IMR-90 (cell line): ENCODE measurements around the gene FBXO44. TPM values are rescaled to one million over a fixed set of nuclear protein-coding genes. Genes with fewer than 3 reads are reported as not detected.

Experiments used
- ATAC-seq: fragments of 200-7000 bp; cut with Tn5 transposase; 2 replicates; pipeline ENCODE4 v1.9.1; 2020; ENCODE audit warnings: low read depth, mild to moderate bottlenecking, moderate library complexity
- BruUV-seq: library from RNA; stranded (reverse); fragments of 400-500 nt; replicated peaks from 2 replicates; lab custom pipeline; 2021; lab: Mats Ljungman, UMichigan
- CTCF ChIA-PET: fragments of 300-600 bp; formaldehyde crosslinking; extraction: SDS; loops from one replicate; lab custom pipeline; 2021; ENCODE audit warnings: antibody characterized with exemption; lab: Yijun Ruan, JAX
- POLR2A ChIA-PET: fragments of 300-600 bp; sonication (Branson Sonifier 250); formaldehyde crosslinking; loops from one replicate; lab custom pipeline; 2022; ENCODE audit warnings: antibody characterized with exemption; ENCODE audit not compliant: unreplicated experiment; lab: Charles Lee
- DNase-seq: peaks from one replicate; pipeline ENCODE4 v3.0.0; 2013
- H2AFZ ChIP-seq: replicated peaks from 2 replicates; pipeline ENCODE3; 2013; ENCODE audit warnings: low read length, mild to moderate bottlenecking; ENCODE audit not compliant: poor library complexity
- H2AK5ac ChIP-seq: 2 replicates; pipeline ENCODE4 v1.6.1; 2013; ENCODE audit warnings: low read depth, low read length, inconsistent platforms
- H2AK9ac ChIP-seq: replicated peaks from 2 replicates; pipeline ENCODE3; 2013; ENCODE audit warnings: mild to moderate bottlenecking, low read depth, low read length, moderate library complexity; ENCODE audit not compliant: poor library complexity
- H2BK120ac ChIP-seq: 2 replicates; pipeline ENCODE4 v1.6.1; 2013; ENCODE audit warnings: low read depth, low read length, inconsistent platforms
- H2BK15ac ChIP-seq: 3 replicates; pipeline ENCODE4 v1.6.1; 2013; ENCODE audit warnings: low read depth, low read length, inconsistent platforms
- H2BK20ac ChIP-seq: 2 replicates; pipeline ENCODE4 v1.6.1; 2013; ENCODE audit warnings: low read depth, mild to moderate bottlenecking, inconsistent platforms, low read length, moderate library complexity
- H2BK5ac ChIP-seq: 2 replicates; pipeline ENCODE4 v1.6.1; 2013; ENCODE audit warnings: mild to moderate bottlenecking, low read depth, low read length, inconsistent platforms; ENCODE audit not compliant: poor library complexity, severe bottlenecking
- H3K14ac ChIP-seq: replicated peaks from 2 replicates; pipeline ENCODE4 v1.6.1; 2013; ENCODE audit warnings: low read depth, low read length, inconsistent platforms
- H3K18ac ChIP-seq: 2 replicates; pipeline ENCODE4 v1.6.1; 2013; ENCODE audit warnings: low read depth, low read length, control low read depth
- H3K23ac ChIP-seq: 2 replicates; pipeline ENCODE4 v1.6.1; 2013; ENCODE audit warnings: low read depth, low read length, inconsistent platforms
- H3K27ac ChIP-seq: 2 replicates; pipeline ENCODE4 v1.5.1; 2013; ENCODE audit warnings: mild to moderate bottlenecking, control low read depth, low read length; ENCODE audit not compliant: insufficient read depth
- H3K27me3 ChIP-seq: 2 replicates; pipeline ENCODE4 v1.6.1; 2013; ENCODE audit warnings: low read length; ENCODE audit not compliant: control insufficient read depth, insufficient read depth
- H3K36me3 ChIP-seq: 2 replicates; pipeline ENCODE4 v1.6.1; 2013; ENCODE audit warnings: low read length, mixed read lengths; ENCODE audit not compliant: control insufficient read depth, insufficient read depth
- H3K4ac ChIP-seq: 2 replicates; pipeline ENCODE4 v1.6.1; 2013; ENCODE audit warnings: low read depth, low read length, inconsistent platforms
- H3K4me1 ChIP-seq: 2 replicates; pipeline ENCODE4 v1.6.1; 2013; ENCODE audit warnings: low read length, mixed read lengths; ENCODE audit not compliant: control insufficient read depth, insufficient read depth
- H3K4me2 ChIP-seq: 2 replicates; pipeline ENCODE4 v1.6.1; 2013; ENCODE audit warnings: low read depth, mild to moderate bottlenecking, control low read depth, low read length, moderate library complexity
- H3K4me3 ChIP-seq: 2 replicates; pipeline ENCODE4 v1.5.1; 2013; ENCODE audit warnings: low read depth, mild to moderate bottlenecking, control low read depth, low read length, moderate library complexity; ENCODE audit not compliant: insufficient read depth
- H3K56ac ChIP-seq: 2 replicates; pipeline ENCODE4 v1.6.1; 2013; ENCODE audit warnings: low read length, inconsistent platforms; ENCODE audit not compliant: insufficient read depth; ENCODE audit errors: extremely low read depth
- H3K79me1 ChIP-seq, 2 experiments: 2 replicates each; pipeline ENCODE4 v1.6.1; 2013; ENCODE audit warnings: low read length in 2 of 2, inconsistent platforms in 1 of 2, low read depth in 1 of 2
- H3K9ac ChIP-seq: 2 replicates; pipeline ENCODE4 v1.6.1; 2013; ENCODE audit warnings: low read depth, low read length, control low read depth
- H3K9me1 ChIP-seq: 2 replicates; pipeline ENCODE4 v1.6.1; 2013; ENCODE audit warnings: low read length, inconsistent platforms; ENCODE audit not compliant: insufficient read depth
- H3K9me3 ChIP-seq: 2 replicates; pipeline ENCODE4 v1.6.1; 2013; ENCODE audit warnings: low read length; ENCODE audit not compliant: control insufficient read depth, insufficient read depth
- H4K20me1 ChIP-seq: 2 replicates; pipeline ENCODE4 v1.6.1; 2013; ENCODE audit warnings: low read length, inconsistent platforms; ENCODE audit not compliant: insufficient read depth
- H4K5ac ChIP-seq: 2 replicates; pipeline ENCODE4 v1.6.1; 2013; ENCODE audit warnings: mild to moderate bottlenecking, low read depth, low read length, control low read depth
- H4K8ac ChIP-seq, 2 experiments: 2 replicates each; pipeline ENCODE4 v1.6.1; 2013; ENCODE audit warnings: low read depth in 2 of 2, low read length in 2 of 2, control low read depth in 1 of 2, inconsistent platforms in 1 of 2
- H4K91ac ChIP-seq: 2 replicates; pipeline ENCODE4 v1.6.1; 2013; ENCODE audit warnings: low read depth, low read length, inconsistent platforms; ENCODE audit not compliant: insufficient read depth
- BHLHE40 ChIP-seq: fragments of 150-350 bp; IDR thresholded peaks from 2 replicates; pipeline ENCODE4 v1.6.1; 2016; ENCODE audit warnings: mild to moderate bottlenecking, low read depth, low read length
- CEBPB ChIP-seq: IDR thresholded peaks from 2 replicates; pipeline ENCODE4 v1.6.1; 2012; ENCODE audit warnings: low read depth, low read length, improper control_type of control experiment
- CHD1 ChIP-seq: IDR thresholded peaks from 2 replicates; pipeline ENCODE4 v1.6.1; 2012; ENCODE audit warnings: low read depth, low read length, improper control_type of control experiment
- FOS ChIP-seq: fragments of 150-350 bp; IDR thresholded peaks from 2 replicates; pipeline ENCODE4 v1.6.1; 2016; ENCODE audit warnings: low read depth, low read length
- MAFK ChIP-seq: IDR thresholded peaks from 2 replicates; pipeline ENCODE4 v1.6.1; 2012; ENCODE audit warnings: low read depth, low read length, improper control_type of control experiment
- MAZ ChIP-seq: IDR thresholded peaks from 2 replicates; pipeline ENCODE4 v1.6.1; 2012; ENCODE audit warnings: low read depth, mild to moderate bottlenecking, low read length, improper control_type of control experiment, moderate library complexity, borderline replicate concordance
- MXI1 ChIP-seq: IDR thresholded peaks from 2 replicates; pipeline ENCODE4 v1.6.1; 2012; ENCODE audit warnings: low read depth, mild to moderate bottlenecking, low read length, moderate library complexity, borderline replicate concordance
- NFE2L2 ChIP-seq: fragments of 150-350 bp; IDR thresholded peaks from 2 replicates; pipeline ENCODE4 v1.6.1; 2016; ENCODE audit warnings: low read depth, mild to moderate bottlenecking, low read length
- POLR2A ChIP-seq: IDR thresholded peaks from 2 replicates; pipeline ENCODE4 v1.6.1; 2012; ENCODE audit warnings: mild to moderate bottlenecking, low read depth, low read length
- RAD21 ChIP-seq: IDR thresholded peaks from 2 replicates; pipeline ENCODE4 v1.6.1; 2012; ENCODE audit warnings: low read length, improper control_type of control experiment
- RCOR1 ChIP-seq: IDR thresholded peaks from 2 replicates; pipeline ENCODE4 v1.6.1; 2012; ENCODE audit warnings: mild to moderate bottlenecking, low read length, improper control_type of control experiment; ENCODE audit not compliant: insufficient replicate concordance
- RFX5 ChIP-seq: IDR thresholded peaks from 2 replicates; pipeline ENCODE4 v1.8.0; 2012; ENCODE audit warnings: low read depth, mild to moderate bottlenecking, low read length, moderate library complexity
- SMC3 ChIP-seq: fragments of 150-350 bp; IDR thresholded peaks from 2 replicates; pipeline ENCODE4 v1.6.1; 2016; ENCODE audit warnings: low read depth, mild to moderate bottlenecking, antibody characterized with exemption, low read length, moderate library complexity
- WGBS, 2 experiments: methylation state at CpG; one replicate each; pipeline versions ENCODE4 v1.1.5 to v1.1.7; 2013; ENCODE audit warnings: missing lambda C conversion rate in 2 of 2; ENCODE audit not compliant: insufficient read length in 1 of 2; ENCODE audit errors: extremely low coverage in 2 of 2; 5-methylcytosine and 5-hydroxymethylcytosine counted together
- dilution Hi-C: fragments of 300-500 bp; cut with HindIII; formaldehyde crosslinking; loops from one replicate; pipeline ENCODE4 v1.14.3; 2018; ENCODE audit warnings: low sequenced_read_pairs; ENCODE audit not compliant: unreplicated experiment
- in situ Hi-C: fragments of 300-500 bp; cut with MboI; formaldehyde crosslinking; loops from 3 replicates; pipeline ENCODE4 v1.14.3; 2019; ENCODE audit warnings: low sequenced_read_pairs, inconsistent platforms, mixed read lengths
- intact Hi-C: fragments of 100-400 bp; cut with micrococcal nuclease; formaldehyde crosslinking; loops from 2 replicates; pipeline ENCODE4 v1.10.0; 2022
- polyA plus RNA-seq, 3 experiments: library from polyadenylated mRNA; depleted of rRNA; stranded (reverse); fragments of >200 nt; gene quantifications; 2 replicates each; pipeline ENCODE4 v1.2.3, GENCODE V29; 2012; ENCODE audit warnings: low replicate concordance in 1 of 3
- total RNA-seq: library from RNA; depleted of rRNA; stranded (reverse); fragments of >200 nt; gene quantifications from 2 replicates; pipeline ENCODE4 v1.2.3, GENCODE V29; 2012
- TF ChIP-seq, protein P1 (sequence below): fragments of 150-350 bp; IDR thresholded peaks from 2 replicates; pipeline ENCODE4 v1.6.1; 2016; ENCODE audit warnings: low read depth, mild to moderate bottlenecking, low read length, moderate library complexity, borderline replicate concordance
- TF ChIP-seq, protein P2 (sequence below): fragments of 150-350 bp; IDR thresholded peaks from 2 replicates; pipeline ENCODE4 v1.6.1; 2017; ENCODE audit warnings: mild to moderate bottlenecking, antibody characterized with exemption, low read length, low read depth
- TF ChIP-seq, protein P3 (sequence below): conservative IDR thresholded peaks from 2 replicates; pipeline ENCODE4 v1.5.1; 2012; ENCODE audit warnings: mild to moderate bottlenecking, low read depth, low read length, improper control_type of control experiment

FBXO44 gene
- total and polyA plus RNA-seq, 2 of the 4 experiments (the other 2 are of a cell fraction), result 9.3 to 25.5 TPM

DNA sequence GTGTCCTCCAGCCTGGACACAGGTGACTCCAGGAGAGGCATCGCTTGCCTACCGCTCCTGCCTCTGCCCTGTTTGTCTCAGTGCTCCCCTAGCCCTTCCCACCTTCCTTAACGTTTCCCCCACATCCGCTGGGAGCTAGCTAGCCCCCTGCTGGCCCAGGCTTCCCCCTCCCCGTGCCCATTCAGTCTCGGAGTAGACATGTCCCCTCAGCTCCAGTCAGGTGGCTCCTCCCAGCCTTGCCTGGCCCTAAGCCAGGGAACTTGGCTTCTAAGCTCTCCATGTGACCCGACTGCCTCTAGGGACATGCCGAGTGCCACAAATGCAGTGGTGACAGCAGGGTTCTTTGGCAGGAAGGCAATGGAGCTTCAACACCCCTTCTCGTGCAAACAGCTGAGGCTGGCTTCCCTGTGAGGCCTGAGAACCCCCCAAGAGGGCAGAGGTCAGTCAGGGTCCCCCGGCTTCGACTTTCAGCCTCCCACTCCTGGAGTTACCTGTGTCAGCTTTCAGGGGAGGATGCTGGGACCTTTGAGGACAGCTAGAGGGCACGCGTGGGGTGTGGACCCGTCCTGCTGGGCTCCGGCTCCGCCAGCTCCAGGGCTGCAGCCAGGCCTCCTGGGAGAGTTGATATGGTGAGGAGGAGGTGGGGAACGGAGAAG, 53.1 kb downstream of the FBXO44 start:
- intact Hi-C loops (no loop called here), in situ Hi-C loops (no loop called here), dilution Hi-C loops (no loop called here)
- no peak overlapping the region for H2AK9ac ChIP-seq
- H3K18ac ChIP-seq, result no peak overlapping the region
- H4K20me1 ChIP-seq, result no peaks in the 10 kb centered on the region
- no peak overlapping the region for H3K4me3 ChIP-seq
- no peak overlapping the region for H3K27ac ChIP-seq
- no peak overlapping the region for H2BK120ac ChIP-seq
- no peak overlapping the region for H4K8ac ChIP-seq
- CTCF ChIA-PET, result no interaction called here
- H3K4me1 ChIP-seq, result no peaks in the 10 kb centered on the region
- no peak overlapping the region for H2AFZ ChIP-seq
- no peak overlapping the region for H2BK15ac ChIP-seq
- no peak overlapping the region for H3K14ac ChIP-seq
- no TSS peak for BruUV-seq
- DNase-seq (no peak), ATAC-seq (no peak)
- TF ChIP-seq SMC3 (no peak), RAD21 (no peak), POLR2A (no peak), RCOR1 (no peak), MAZ (no peak), CHD1 (no peak), MXI1 (no peak), CEBPB (no peak), MAFK (no peak), NFE2L2 (no peak), BHLHE40 (no peak), RFX5 (no peak), FOS (no peak)
- TF ChIP-seq, protein P1, sequence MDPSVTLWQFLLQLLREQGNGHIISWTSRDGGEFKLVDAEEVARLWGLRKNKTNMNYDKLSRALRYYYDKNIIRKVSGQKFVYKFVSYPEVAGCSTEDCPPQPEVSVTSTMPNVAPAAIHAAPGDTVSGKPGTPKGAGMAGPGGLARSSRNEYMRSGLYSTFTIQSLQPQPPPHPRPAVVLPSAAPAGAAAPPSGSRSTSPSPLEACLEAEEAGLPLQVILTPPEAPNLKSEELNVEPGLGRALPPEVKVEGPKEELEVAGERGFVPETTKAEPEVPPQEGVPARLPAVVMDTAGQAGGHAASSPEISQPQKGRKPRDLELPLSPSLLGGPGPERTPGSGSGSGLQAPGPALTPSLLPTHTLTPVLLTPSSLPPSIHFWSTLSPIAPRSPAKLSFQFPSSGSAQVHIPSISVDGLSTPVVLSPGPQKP, result no peak
- TF ChIP-seq, protein P2, sequence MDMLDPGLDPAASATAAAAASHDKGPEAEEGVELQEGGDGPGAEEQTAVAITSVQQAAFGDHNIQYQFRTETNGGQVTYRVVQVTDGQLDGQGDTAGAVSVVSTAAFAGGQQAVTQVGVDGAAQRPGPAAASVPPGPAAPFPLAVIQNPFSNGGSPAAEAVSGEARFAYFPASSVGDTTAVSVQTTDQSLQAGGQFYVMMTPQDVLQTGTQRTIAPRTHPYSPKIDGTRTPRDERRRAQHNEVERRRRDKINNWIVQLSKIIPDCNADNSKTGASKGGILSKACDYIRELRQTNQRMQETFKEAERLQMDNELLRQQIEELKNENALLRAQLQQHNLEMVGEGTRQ, result no peak
- TF ChIP-seq, protein P3, sequence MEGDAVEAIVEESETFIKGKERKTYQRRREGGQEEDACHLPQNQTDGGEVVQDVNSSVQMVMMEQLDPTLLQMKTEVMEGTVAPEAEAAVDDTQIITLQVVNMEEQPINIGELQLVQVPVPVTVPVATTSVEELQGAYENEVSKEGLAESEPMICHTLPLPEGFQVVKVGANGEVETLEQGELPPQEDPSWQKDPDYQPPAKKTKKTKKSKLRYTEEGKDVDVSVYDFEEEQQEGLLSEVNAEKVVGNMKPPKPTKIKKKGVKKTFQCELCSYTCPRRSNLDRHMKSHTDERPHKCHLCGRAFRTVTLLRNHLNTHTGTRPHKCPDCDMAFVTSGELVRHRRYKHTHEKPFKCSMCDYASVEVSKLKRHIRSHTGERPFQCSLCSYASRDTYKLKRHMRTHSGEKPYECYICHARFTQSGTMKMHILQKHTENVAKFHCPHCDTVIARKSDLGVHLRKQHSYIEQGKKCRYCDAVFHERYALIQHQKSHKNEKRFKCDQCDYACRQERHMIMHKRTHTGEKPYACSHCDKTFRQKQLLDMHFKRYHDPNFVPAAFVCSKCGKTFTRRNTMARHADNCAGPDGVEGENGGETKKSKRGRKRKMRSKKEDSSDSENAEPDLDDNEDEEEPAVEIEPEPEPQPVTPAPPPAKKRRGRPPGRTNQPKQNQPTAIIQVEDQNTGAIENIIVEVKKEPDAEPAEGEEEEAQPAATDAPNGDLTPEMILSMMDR, result no peak
- H3K4me2 ChIP-seq, result no peak overlapping the region
- no peaks in the 10 kb centered on the region for H3K79me1 ChIP-seq
- H3K36me3 ChIP-seq, result no peaks in the 10 kb centered on the region
- H3K4ac ChIP-seq, result no peak overlapping the region
- H3K9ac ChIP-seq, result no peak overlapping the region
- POLR2A ChIA-PET, result no interaction called here
- no peak overlapping the region for H3K23ac ChIP-seq
- no peak overlapping the region for H4K5ac ChIP-seq
- H3K9me3 ChIP-seq, result no peaks in the 10 kb centered on the region
- no peak overlapping the region for H2BK20ac ChIP-seq
- H2BK5ac ChIP-seq, result no peak overlapping the region
- no peak overlapping the region for H4K91ac ChIP-seq
- H3K9me1 ChIP-seq, result no peaks in the 10 kb centered on the region
- no peak overlapping the region for H2AK5ac ChIP-seq
- WGBS, 2 experiments, result 46% methylated on average over 5 of the region's 17 CpGs; no CpG with 5 or more reads in 1 of the 2 experiments
- H3K27me3 ChIP-seq, result peaks cover 34% of the 10 kb centered on the region
- no peak overlapping the region for H3K56ac ChIP-seq
